ENCODE data around the gene TMEM245. TPM values are rescaled to one million over a fixed set of nuclear protein-coding genes. Genes with fewer than 3 reads are reported as not detected.
A peak's percentile ranks its signal among the peaks of the same experiment; 100 is the strongest.

TMEM245 gene
- total RNA-seq, 1 experiment from 2014 or later = 45.1 TPM

- Histone ChIP-seq H3K36me3 (peaks cover 85% of the 10 kb centered on the region), H3K4me1 (replicated peaks) (peaks cover 11% of the 10 kb centered on the region), H3K9me3 (replicated peaks) (no peaks in the 10 kb centered on the region), H3K4me3 (no peak overlapping the region), H3K27me3 (replicated peaks) (no peaks in the 10 kb centered on the region), H3K27ac (no peak overlapping the region; the same call in 1 of the 2 replicates)
- no peak for DNase-seq (ENCODE audit: low read depth in 1 of 2, low spot score in 2 of 2)
Observed at GRCh38 chr9:109051733-109052132, 68.0 kb downstream of the TMEM245 start.

- H3K4me3 ChIP-seq = no peak overlapping the region
- peaks cover 11% of the 10 kb centered on the region for H3K4me1 ChIP-seq (replicated peaks)
- H3K9me3 ChIP-seq (replicated peaks) = no peaks in the 10 kb centered on the region
- no peaks in the 10 kb centered on the region for H3K27me3 ChIP-seq (replicated peaks)
- peaks cover 89% of the 10 kb centered on the region for H3K36me3 ChIP-seq
- H3K27ac ChIP-seq = no peak overlapping the region
- no peak for DNase-seq (ENCODE audit: low read depth in 1 of 2, low spot score in 2 of 2)
Observed at GRCh38 chr9:109050444-109050843, 69.3 kb downstream of the TMEM245 start.

GRCh38 chr9:109048822-109049221 lies 70.9 kb downstream of the TMEM245 start:
- H3K36me3 ChIP-seq = peaks cover 95% of the 10 kb centered on the region
- no peaks in the 10 kb centered on the region for H3K9me3 ChIP-seq (replicated peaks)
- no peak for DNase-seq (ENCODE audit: low read depth in 1 of 2, low spot score in 2 of 2)

GRCh38 chr9:109047259-109047658 lies 72.5 kb downstream of the TMEM245 start:
- Histone ChIP-seq H3K36me3 (peaks cover 96% of the 10 kb centered on the region), H3K27ac (no peak overlapping the region), H3K4me3 (no peak overlapping the region), H3K9me3 (replicated peaks) (no peaks in the 10 kb centered on the region; the same call in 1 of the 2 replicates), H3K27me3 (replicated peaks) (no peaks in the 10 kb centered on the region), H3K4me1 (replicated peaks) (peaks cover 3% of the 10 kb centered on the region; the same call in 1 of the 2 replicates)
- no peak for DNase-seq (ENCODE audit: low read depth in 1 of 2, low spot score in 2 of 2)

More at GRCh38 chr9:109048822-109049221, 70.9 kb downstream of the TMEM245 start:
- Histone ChIP-seq H3K27me3 (replicated peaks) (no peaks in the 10 kb centered on the region), H3K4me3 (no peak overlapping the region), H3K4me1 (replicated peaks) (peaks cover 9% of the 10 kb centered on the region), H3K27ac (no peak overlapping the region)

GRCh38 chr9:109046346-109046745 lies 73.4 kb downstream of the TMEM245 start:
- Histone ChIP-seq H3K27ac (no peak overlapping the region), H3K4me1 (replicated peaks) (no peaks in the 10 kb centered on the region), H3K27me3 (replicated peaks) (no peaks in the 10 kb centered on the region), H3K36me3 (peaks cover 90% of the 10 kb centered on the region), H3K4me3 (no peak overlapping the region), H3K9me3 (replicated peaks) (no peaks in the 10 kb centered on the region; the same call in 1 of the 2 replicates)
- no peak for DNase-seq (ENCODE audit: low read depth in 1 of 2, low spot score in 2 of 2)

- Histone ChIP-seq H3K27me3 (replicated peaks) (no peaks in the 10 kb centered on the region), H3K36me3 (peaks cover 76% of the 10 kb centered on the region), H3K4me1 (replicated peaks) (peaks cover 3% of the 10 kb centered on the region), H3K4me3 (no peak overlapping the region), H3K27ac (no peak overlapping the region), H3K9me3 (replicated peaks) (no peaks in the 10 kb centered on the region; the same call in 1 of the 2 replicates)
- no peak for DNase-seq (ENCODE audit: low read depth in 1 of 2, low spot score in 2 of 2)
Observed at GRCh38 chr9:109043578-109043977, 76.2 kb downstream of the TMEM245 start.

- H3K27ac ChIP-seq = no peak overlapping the region
- no peak for DNase-seq (ENCODE audit: low read depth in 1 of 2, low spot score in 2 of 2)
- H3K9me3 ChIP-seq (replicated peaks) = no peaks in the 10 kb centered on the region; the same call in 1 of the 2 replicates
- H3K4me1 ChIP-seq (replicated peaks) = peaks cover 31% of the 10 kb centered on the region
- H3K36me3 ChIP-seq = peaks cover 65% of the 10 kb centered on the region
- H3K27me3 ChIP-seq (replicated peaks) = no peaks in the 10 kb centered on the region
- no peak overlapping the region for H3K4me3 ChIP-seq
Observed at GRCh38 chr9:109040571-109040970, 79.2 kb downstream of the TMEM245 start.

- Histone ChIP-seq H3K36me3 (peaks cover 64% of the 10 kb centered on the region), H3K27ac (no peak overlapping the region), H3K27me3 (replicated peaks) (no peaks in the 10 kb centered on the region), H3K4me3 (no peak overlapping the region), H3K4me1 (replicated peaks) (peaks cover 36% of the 10 kb centered on the region), H3K9me3 (replicated peaks) (no peaks in the 10 kb centered on the region; the same call in 1 of the 2 replicates)
- no peak for DNase-seq (ENCODE audit: low read depth in 1 of 2, low spot score in 2 of 2)
Observed at GRCh38 chr9:109039539-109039938, 80.2 kb downstream of the TMEM245 start.

GRCh38 chr9:109037946-109038715 lies 81.6 kb downstream of the TMEM245 start:
- Histone ChIP-seq H3K9me3 (replicated peaks) (no peaks in the 10 kb centered on the region; the same call in 1 of the 2 replicates), H3K27me3 (replicated peaks) (no peaks in the 10 kb centered on the region), H3K27ac (peak overlapping the region; percentile 10; the same call in 1 of the 2 replicates), H3K4me3 (no peak overlapping the region), H3K36me3 (peaks cover 64% of the 10 kb centered on the region), H3K4me1 (replicated peaks) (peaks cover 36% of the 10 kb centered on the region)
- no peak for DNase-seq (ENCODE audit: low read depth in 1 of 2, low spot score in 2 of 2)

GRCh38 chr9:109036744-109037680 lies 82.7 kb downstream of the TMEM245 start:
- Histone ChIP-seq H3K4me3 (no peak overlapping the region), H3K27ac (peak overlapping the region; percentile 74), H3K4me1 (replicated peaks) (peaks cover 36% of the 10 kb centered on the region), H3K36me3 (peaks cover 60% of the 10 kb centered on the region), H3K27me3 (replicated peaks) (no peaks in the 10 kb centered on the region), H3K9me3 (replicated peaks) (no peaks in the 10 kb centered on the region)
- peak in 1 of 2 experiments; percentile 28 for DNase-seq (ENCODE audit: low read depth in 1 of 2, low spot score in 2 of 2)

- Histone ChIP-seq H3K27me3 (replicated peaks) (no peaks in the 10 kb centered on the region), H3K9me3 (replicated peaks) (no peaks in the 10 kb centered on the region), H3K4me3 (no peak overlapping the region), H3K4me1 (replicated peaks) (peaks cover 36% of the 10 kb centered on the region), H3K36me3 (peaks cover 63% of the 10 kb centered on the region), H3K27ac (peak overlapping the region; percentile 79)
- peak; percentile 61 to 90 for DNase-seq (ENCODE audit: low read depth in 1 of 2, low spot score in 2 of 2)
Observed at GRCh38 chr9:109035684-109036423, 83.9 kb downstream of the TMEM245 start.

- Histone ChIP-seq H3K36me3 (peaks cover 59% of the 10 kb centered on the region), H3K27me3 (replicated peaks) (no peaks in the 10 kb centered on the region), H3K4me3 (no peak overlapping the region), H3K4me1 (replicated peaks) (peaks cover 36% of the 10 kb centered on the region), H3K27ac (no peak overlapping the region), H3K9me3 (replicated peaks) (no peaks in the 10 kb centered on the region)
- no peak for DNase-seq (ENCODE audit: low read depth in 1 of 2, low spot score in 2 of 2)
Observed at GRCh38 chr9:109033941-109034700, 85.6 kb downstream of the TMEM245 start.
